ENCODE data around the gene NAA25.

Gene NAA25

DNA sequence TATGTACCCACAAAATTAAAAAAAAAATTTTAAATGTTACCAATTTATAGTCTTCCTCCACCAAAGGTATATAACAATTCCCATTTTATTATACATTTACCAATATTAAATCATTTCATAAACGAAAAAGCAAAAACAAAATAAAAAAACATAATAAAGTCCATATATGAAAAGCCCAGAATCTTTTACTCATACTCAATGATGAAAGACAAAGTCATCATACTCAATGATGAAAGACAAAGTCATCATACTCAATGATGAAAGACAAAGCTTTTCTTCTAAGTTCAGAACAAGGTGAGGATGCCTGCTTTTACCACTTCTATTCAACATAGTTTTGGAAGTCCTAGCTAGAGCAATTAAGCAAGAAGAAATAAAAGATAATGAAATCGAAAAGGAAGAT is 123.8 kb downstream of the NAA25 start:
- no peak for DNase-seq (ENCODE audit: low read depth)
- TF ChIP-seq CTCF (conservative IDR thresholded peaks at IDR 0.05; ENCODE audit: low read depth, low read length) = no peak
- no peak overlapping the region for H3K4me3 ChIP-seq (ENCODE audit: low read length)

- no peak overlapping the region for H3K4me3 ChIP-seq (ENCODE audit: low read length)
- peak; percentile 2 for DNase-seq (ENCODE audit: low read depth)
- no peak for TF ChIP-seq CTCF (conservative IDR thresholded peaks at IDR 0.05; ENCODE audit: low read depth, low read length)
Measured at GRCh38 chr12:111981987-111982386, 126.6 kb downstream of the NAA25 start.

DNA sequence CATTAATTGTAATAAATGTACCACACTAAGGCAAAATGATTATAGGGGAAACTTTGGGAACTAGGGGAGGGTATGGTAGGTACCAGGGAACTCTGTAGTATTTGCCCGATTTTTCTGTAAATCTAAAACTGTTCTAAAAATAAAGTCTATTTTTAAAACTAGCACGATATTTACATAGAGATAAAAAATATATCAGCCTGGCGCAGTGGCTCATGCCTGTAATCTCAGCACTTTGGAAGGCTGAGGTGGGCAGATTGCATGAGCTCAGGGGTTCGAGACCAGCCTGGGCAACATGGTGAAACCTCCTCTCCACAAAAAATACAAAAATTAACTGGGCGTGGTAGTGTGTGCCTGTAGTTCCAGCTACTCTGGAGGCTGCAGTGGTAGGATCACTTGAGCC is 128.0 kb downstream of the NAA25 start:
- no peak for DNase-seq (ENCODE audit: low read depth)
- no peak for TF ChIP-seq CTCF (conservative IDR thresholded peaks at IDR 0.05; ENCODE audit: low read depth, low read length)

GRCh38 chr12:111978545-111978944 is 130.0 kb downstream of the NAA25 start:
- DNase-seq (ENCODE audit: low read depth) = no peak

More for the DNA sequence above, 128.0 kb downstream of the NAA25 start:
- no peak overlapping the region for H3K4me3 ChIP-seq (ENCODE audit: low read length)

DNA sequence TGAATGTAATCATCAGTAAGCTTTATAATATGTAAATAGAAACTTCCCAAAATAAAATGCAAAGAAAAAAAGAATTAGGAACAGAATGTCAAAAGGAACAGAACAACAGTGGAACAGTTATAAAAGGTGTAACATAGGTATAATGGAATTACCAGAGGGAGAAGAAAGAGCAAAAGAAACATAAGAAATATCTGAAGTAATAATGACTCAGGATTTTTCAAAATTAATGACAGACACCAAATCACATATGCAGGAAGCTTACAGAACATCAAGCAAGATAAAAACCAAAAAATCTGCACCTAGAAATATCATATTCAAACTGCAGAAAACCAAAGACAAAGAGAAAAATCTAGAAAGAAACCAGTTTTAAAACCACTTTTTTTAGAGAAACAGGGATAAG is 131.7 kb downstream of the NAA25 start:
- H3K4me3 ChIP-seq (ENCODE audit: low read length) = no peak overlapping the region
- no peak for DNase-seq (ENCODE audit: low read depth)
- no peak for TF ChIP-seq CTCF (conservative IDR thresholded peaks at IDR 0.05; ENCODE audit: low read depth, low read length)

More at GRCh38 chr12:111978545-111978944, 130.0 kb downstream of the NAA25 start:
- H3K4me3 ChIP-seq (ENCODE audit: low read length) = no peak overlapping the region
- no peak for TF ChIP-seq CTCF (conservative IDR thresholded peaks at IDR 0.05; ENCODE audit: low read depth, low read length)

Measured in retinal pigment epithelial cell (primary cell).